Stimulated activated CD8-positive, alpha-beta memory T cell treated with anti-CD3 and anti-CD28 coated beads, Interleukin-12 subunit alpha, Interleukin-12 subunit beta, amount 100 ng/mL, for 24 hours (primary cell): ENCODE measurements around the gene COQ8B.
"Not testable (repeated sequence)": the region's sequence is repeated elsewhere in the genome, so short reads cannot be mapped to it uniquely, and the experiment has no call there.

Source experiments
- DNase-seq: peaks from one replicate; pipeline ENCODE4 v3.0.0-alpha.2; 2020; ENCODE audit errors: extremely low read depth

COQ8B gene

GRCh38 chr19:40742477-40742876, 25.8 kb upstream of the COQ8B start:
- no peak for DNase-seq

GRCh38 chr19:40741527-40742390, 25.1 kb upstream of the COQ8B start:
- no peak for DNase-seq

- no peak for DNase-seq
Measured at GRCh38 chr19:40740747-40741146, 24.1 kb upstream of the COQ8B start.

GRCh38 chr19:40739871-40740703, 23.4 kb upstream of the COQ8B start:
- DNase-seq, result no peak

GRCh38 chr19:40739030-40739839, 22.5 kb upstream of the COQ8B start:
- no peak for DNase-seq

GRCh38 chr19:40737102-40737644, 20.5 kb upstream of the COQ8B start:
- no peak for DNase-seq

GRCh38 chr19:40736661-40737060, 20.0 kb upstream of the COQ8B start:
- DNase-seq, result no peak

- DNase-seq, result no peak
Measured at GRCh38 chr19:40735013-40735771, 18.5 kb upstream of the COQ8B start.

- no peak for DNase-seq
Measured at GRCh38 chr19:40733149-40733548, 16.5 kb upstream of the COQ8B start.

- not testable (repeated sequence) for DNase-seq
Measured at GRCh38 chr19:40732304-40732703, 15.6 kb upstream of the COQ8B start.

- DNase-seq, result not testable (repeated sequence)
Measured at GRCh38 chr19:40730065-40730464, 13.4 kb upstream of the COQ8B start.

GRCh38 chr19:40726279-40726678, 9.6 kb upstream of the COQ8B start:
- DNase-seq, result no peak

GRCh38 chr19:40724855-40725254, 8.2 kb upstream of the COQ8B start:
- DNase-seq, result no peak

- DNase-seq, result no peak
Measured at GRCh38 chr19:40724315-40724714, 7.6 kb upstream of the COQ8B start.

GRCh38 chr19:40723661-40724254, 7.1 kb upstream of the COQ8B start:
- no peak for DNase-seq

- no peak for DNase-seq
Measured at GRCh38 chr19:40721936-40722661, 5.4 kb upstream of the COQ8B start.

- no peak for DNase-seq
Measured at GRCh38 chr19:40721140-40721486, 4.4 kb upstream of the COQ8B start.

GRCh38 chr19:40719414-40719894, 2.8 kb upstream of the COQ8B start:
- no peak for DNase-seq

GRCh38 chr19:40718774-40719391, 2.2 kb upstream of the COQ8B start:
- no peak for DNase-seq
